ENCODE data around the gene RHOC.

Gene RHOC

GRCh38 chr1:112737573-112737972, 30.6 kb upstream of the RHOC start:
- ChIA-PET POLR2A (no interaction called here), CTCF (interaction anchor here (0.5 to 1.9 kb wide), 4 partner anchors 21 to 365 kb away, joined by 3 to 8 read pairs (median 4); no protein-coding TSS in a partner anchor)
- no peak overlapping the region for H3K27ac ChIP-seq (ENCODE audit: extremely low read depth, low read depth, low read length)

GRCh38 chr1:112735752-112736151, 28.8 kb upstream of the RHOC start:
- no peaks in the 10 kb centered on the region for H3K36me3 ChIP-seq (ENCODE audit: control insufficient read depth in 2 of 2, insufficient read depth in 1 of 2, low read length in 2 of 2)
- TF ChIP-seq PRDM4 (tag by site-specific recombination; IDR thresholded peaks at IDR 0.05): no peak
- no peak for TF ChIP-seq ZNF830 (tag by site-specific recombination; IDR thresholded peaks at IDR 0.05; ENCODE audit: low read depth)
- no peak for TF ChIP-seq ZNF664 (tag by site-specific recombination; IDR thresholded peaks at IDR 0.05)
- TF ChIP-seq ZNF747 (tag by site-specific recombination; IDR thresholded peaks at IDR 0.05): no peak
- TF ChIP-seq ZNF366 (tag by site-specific recombination; conservative IDR thresholded peaks at IDR 0.05): no peak
- no peaks in the 10 kb centered on the region for H3K4me1 ChIP-seq (ENCODE audit: control insufficient read depth, insufficient read depth, low read length)
- H3K9me3 ChIP-seq (ENCODE audit: control insufficient read depth, insufficient read depth, low read depth, low read length): no peaks in the 10 kb centered on the region
- CTCF ChIA-PET: interaction anchor here (1.2 kb wide), 1 partner anchor 20 kb away, joined by 4 read pairs; no protein-coding TSS in a partner anchor
- no peak overlapping the region for H3K4me3 ChIP-seq (ENCODE audit: low read depth, low read length)
- POLR2A ChIA-PET: no interaction called here
- no peak overlapping the region for H3K27ac ChIP-seq (ENCODE audit: extremely low read depth, low read depth, low read length)

More at GRCh38 chr1:112737573-112737972, 30.6 kb upstream of the RHOC start:
- Histone ChIP-seq H3K9me3 (ENCODE audit: control insufficient read depth, insufficient read depth, low read depth, low read length) (no peaks in the 10 kb centered on the region), H3K36me3 (ENCODE audit: control insufficient read depth in 2 of 2, insufficient read depth in 1 of 2, low read length in 2 of 2) (no peaks in the 10 kb centered on the region), H3K4me1 (ENCODE audit: control insufficient read depth, insufficient read depth, low read length) (no peaks in the 10 kb centered on the region), H3K4me3 (ENCODE audit: low read depth, low read length) (no peak overlapping the region)
- TF ChIP-seq CTCF (tag by site-specific recombination; IDR thresholded peaks at IDR 0.05): 0 out of 2 replicates have a peak, but pooled peaks have one; percentile 9
- no peak for TF ChIP-seq OVOL3 (tag by site-specific recombination; IDR thresholded peaks at IDR 0.05)
- TF ChIP-seq INSM2 (tag by site-specific recombination; IDR thresholded peaks at IDR 0.05): no peak
- no peak for TF ChIP-seq ZNF184 (tag by site-specific recombination; IDR thresholded peaks at IDR 0.05)
- no peak for TF ChIP-seq ZNF169 (tag by site-specific recombination; IDR thresholded peaks at IDR 0.05)
- TF ChIP-seq ZNF366 (tag by site-specific recombination; conservative IDR thresholded peaks at IDR 0.05): no peak
- TF ChIP-seq ZNF521 (tag by site-specific recombination; IDR thresholded peaks at IDR 0.05): no peak

GRCh38 chr1:112731451-112731850, 24.5 kb upstream of the RHOC start:
- ChIA-PET POLR2A (no interaction called here), CTCF (interaction anchor here (0.6 to 6.7 kb wide), 2 partner anchors 15 to 851 kb away, joined by 4 to 74 read pairs; partner anchors contain the start of gene PPM1J)
- H3K4me3 ChIP-seq (ENCODE audit: low read depth, low read length): no peak overlapping the region
- H3K4me1 ChIP-seq (ENCODE audit: control insufficient read depth, insufficient read depth, low read length): no peaks in the 10 kb centered on the region
- TF ChIP-seq KLF8 (tag by site-specific recombination; IDR thresholded peaks at IDR 0.05): no peak
- no peak for TF ChIP-seq INSM2 (tag by site-specific recombination; IDR thresholded peaks at IDR 0.05)
- TF ChIP-seq FEZF1 (tag by site-specific recombination; IDR thresholded peaks at IDR 0.05): no peak
- TF ChIP-seq ZNF398 (tag by site-specific recombination; IDR thresholded peaks at IDR 0.05): no peak
- TF ChIP-seq ZNF658 (tag by site-specific recombination; IDR thresholded peaks at IDR 0.05): no peak
- TF ChIP-seq ZNF529 (tag by site-specific recombination; IDR thresholded peaks at IDR 0.05; ENCODE audit: insufficient replicate concordance): no peak
- TF ChIP-seq ZNF677 (tag by site-specific recombination; IDR thresholded peaks at IDR 0.05): no peak
- no peak for TF ChIP-seq ZSCAN23 (tag by site-specific recombination; IDR thresholded peaks at IDR 0.05)
- no peak for TF ChIP-seq BCL6B (tag by site-specific recombination; IDR thresholded peaks at IDR 0.05)
- H3K36me3 ChIP-seq (ENCODE audit: control insufficient read depth in 2 of 2, insufficient read depth in 1 of 2, low read length in 2 of 2): no peaks in the 10 kb centered on the region
- H3K27ac ChIP-seq (ENCODE audit: extremely low read depth, low read depth, low read length): no peak overlapping the region
- H3K9me3 ChIP-seq (ENCODE audit: control insufficient read depth, insufficient read depth, low read depth, low read length): no peaks in the 10 kb centered on the region

All from HEK293 (cell line).